Right renal cortex interstitium (tissue), 3 donors: ENCODE data around the gene PMIS2. TPM values are rescaled to one million over a fixed set of nuclear protein-coding genes. Genes with fewer than 3 reads are reported as not detected.

Source experiments
- DNase-seq, 3 donors: peaks; one replicate each; pipeline ENCODE4 v3.0.0-alpha.2; 2013; ENCODE audit warnings: low read depth in 3 of 3, low spot score in 2 of 3
- polyA plus RNA-seq, 3 donors: library from polyadenylated mRNA; unstranded; fragments of 120-200 nt; gene quantifications; one replicate each; pipeline ENCODE4 v1.2.1, GENCODE V29; 2013; ENCODE audit not compliant: insufficient read length in 3 of 3

The PMIS2 gene
- polyA plus RNA-seq, 3 donors, result not detected

DNA sequence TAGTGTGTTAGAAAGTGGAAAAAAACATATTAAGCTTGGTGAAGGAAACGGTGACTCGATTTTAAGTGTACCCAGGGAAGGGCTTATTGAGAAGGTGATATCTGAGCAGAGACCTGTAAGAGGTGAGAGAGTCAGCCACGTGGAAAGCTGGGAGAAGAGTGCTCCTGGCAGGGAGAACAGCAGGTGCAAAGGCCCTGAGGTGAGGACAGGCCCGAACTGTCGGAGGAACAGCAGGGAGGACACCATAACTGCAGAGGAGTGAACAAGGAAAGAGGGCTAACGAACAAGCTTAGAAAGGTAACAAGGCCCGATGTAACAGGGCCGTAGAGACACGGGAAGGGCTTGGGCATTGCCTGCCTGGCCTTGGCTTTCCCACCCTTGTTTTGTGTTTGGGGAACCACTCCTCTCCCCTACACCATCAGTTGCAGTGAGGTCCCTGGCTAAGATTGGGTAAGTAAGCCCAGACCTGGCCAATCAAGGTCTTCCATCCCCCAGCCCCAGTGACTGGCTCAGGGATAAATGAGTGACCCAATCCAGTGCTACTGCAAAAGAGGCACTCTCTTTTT is 29.9 kb upstream of the PMIS2 start:
- DNase-seq, result no peak

GRCh38 chr19:35556846-35557538 is 29.0 kb upstream of the PMIS2 start:
- no peak for DNase-seq

- DNase-seq, result no peak
These were observed 28.2 kb upstream of the PMIS2 start for GRCh38 chr19:35557539-35558399.

DNA sequence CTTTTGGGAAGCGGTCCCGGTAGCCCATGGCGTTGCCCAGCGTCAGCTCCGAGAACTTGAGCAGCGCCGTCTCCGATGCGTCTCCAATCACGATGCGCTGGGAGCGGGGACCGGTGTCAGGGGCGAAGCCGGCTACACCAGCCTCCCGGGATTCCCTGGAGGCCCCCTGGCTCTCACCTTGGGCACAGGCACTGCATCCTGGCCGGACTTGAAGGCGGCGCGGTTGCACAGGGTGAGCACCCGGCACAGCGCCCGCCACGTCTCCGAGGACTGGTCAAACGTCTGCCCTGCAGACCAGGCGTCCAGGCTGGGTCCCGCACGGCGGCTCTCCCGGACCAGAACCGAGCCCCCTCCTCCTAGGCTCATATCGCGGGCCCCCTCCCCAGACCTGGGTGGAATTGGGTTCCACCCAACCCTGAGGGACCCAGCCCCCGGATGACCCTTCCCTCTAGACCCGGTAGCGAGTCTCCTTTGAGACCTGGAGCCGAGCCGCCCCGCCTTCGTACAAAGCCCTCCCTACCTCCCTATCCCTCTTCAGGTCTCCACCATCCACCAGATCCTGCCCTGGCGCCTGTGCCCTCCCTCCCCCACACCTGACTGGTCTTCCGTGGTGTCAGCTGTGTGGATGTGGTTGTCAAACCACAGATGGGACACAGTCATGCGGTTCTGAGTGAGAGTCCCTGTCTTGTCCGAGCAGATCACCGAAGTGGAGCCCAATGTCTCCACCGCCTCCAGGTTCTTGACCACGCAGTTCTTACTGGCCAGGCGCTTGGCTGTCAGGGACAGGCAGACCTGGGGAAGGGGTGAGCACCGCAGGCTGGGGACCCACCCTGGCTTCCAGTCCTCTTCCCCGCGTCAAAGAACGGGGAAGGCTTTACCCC is 27.3 kb upstream of the PMIS2 start:
- no peak for DNase-seq

- DNase-seq, result no peak
These were observed 26.7 kb upstream of the PMIS2 start for GRCh38 chr19:35559281-35559659.

DNA sequence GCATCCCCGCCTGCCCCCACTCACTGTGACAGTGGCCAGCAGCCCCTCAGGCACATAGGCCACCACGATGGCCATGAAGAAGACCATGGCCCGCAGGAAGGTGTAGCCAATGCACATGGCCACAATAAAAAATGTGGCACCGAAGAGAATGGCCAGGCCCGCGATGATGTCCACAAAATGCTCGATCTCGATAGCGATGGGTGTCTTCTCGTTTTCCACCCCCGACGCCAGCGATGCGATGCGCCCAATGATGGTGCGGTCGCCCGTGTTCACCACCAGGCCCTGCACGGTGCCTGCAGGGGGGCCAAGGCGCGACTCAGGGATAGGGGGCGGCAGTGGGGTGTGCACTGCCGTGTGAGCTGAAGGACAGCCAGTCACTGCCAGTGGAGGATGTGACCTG is 26.2 kb upstream of the PMIS2 start:
- DNase-seq, result no peak

DNA sequence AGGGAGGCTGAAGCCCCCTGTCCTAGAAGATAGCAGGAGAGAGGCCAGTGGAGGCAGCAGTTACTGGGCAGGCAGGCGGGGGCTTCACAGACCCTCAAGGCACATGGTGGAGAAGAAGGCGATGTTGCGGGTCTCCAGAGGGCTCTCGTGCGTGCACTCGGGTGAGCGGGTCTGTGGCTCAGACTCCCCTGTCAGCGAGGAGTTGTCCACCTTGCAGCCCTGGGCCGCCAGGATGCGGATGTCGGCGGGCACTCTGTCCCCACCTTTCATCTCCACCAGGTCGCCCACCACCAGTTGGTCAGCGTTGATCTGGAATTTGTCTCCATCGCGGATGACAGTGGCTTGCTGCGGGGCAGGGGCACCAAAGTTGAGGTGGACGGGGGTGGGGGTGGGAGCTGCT is 25.7 kb upstream of the PMIS2 start:
- no peak for DNase-seq

DNA sequence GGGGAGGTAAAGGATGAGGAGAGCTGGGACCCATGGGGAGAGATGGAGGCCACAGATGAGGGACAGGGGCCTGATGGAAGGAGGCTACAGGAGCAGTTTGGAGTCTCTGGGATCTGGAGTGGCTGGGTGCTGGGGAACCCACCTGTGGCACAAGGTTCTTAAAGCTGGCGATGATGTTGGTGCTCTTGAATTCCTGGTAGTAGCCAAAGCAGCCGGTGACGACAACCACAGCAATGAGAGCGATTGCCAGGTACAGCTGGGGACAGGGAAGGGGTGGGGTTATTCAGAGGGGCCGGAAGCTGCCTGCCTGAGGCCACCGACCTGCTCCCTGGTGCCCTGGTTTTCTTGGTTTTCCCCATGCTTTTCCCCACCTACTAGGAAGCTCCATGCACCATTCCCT is 25.3 kb upstream of the PMIS2 start:
- DNase-seq, result no peak

DNA sequence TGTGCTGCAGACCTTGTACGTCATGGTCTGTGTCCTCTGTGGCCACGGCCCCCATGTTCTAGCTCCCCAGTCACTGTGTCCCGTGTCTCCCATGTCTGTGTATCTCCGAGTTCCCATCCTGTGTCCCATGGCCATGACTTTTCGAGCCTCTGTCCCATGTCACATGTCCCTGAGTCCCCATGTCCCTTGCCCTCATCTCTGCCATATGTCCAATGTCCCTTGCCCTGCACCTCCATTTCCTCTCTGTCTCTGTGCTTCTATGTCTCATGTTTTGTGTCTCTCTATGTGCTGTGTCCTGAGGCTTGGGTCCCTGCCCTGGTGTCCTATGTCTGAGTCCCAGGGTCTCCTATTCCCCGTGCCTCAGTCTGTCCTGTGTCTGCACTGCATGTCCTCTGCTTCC is 24.5 kb upstream of the PMIS2 start:
- no peak for DNase-seq

- no peak for DNase-seq
These were observed 23.6 kb upstream of the PMIS2 start for GRCh38 chr19:35562336-35562735.

- DNase-seq, result no peak
These were observed 23.2 kb upstream of the PMIS2 start for GRCh38 chr19:35562776-35563175.

- DNase-seq, result no peak
These were observed 22.7 kb upstream of the PMIS2 start, which contains the start of gene ATP4A for GRCh38 chr19:35563207-35563829. Gene ATP4A (minus strand): TSS chr19:35563658. CDS start chr19:35563629, 29 bp downstream.

DNA sequence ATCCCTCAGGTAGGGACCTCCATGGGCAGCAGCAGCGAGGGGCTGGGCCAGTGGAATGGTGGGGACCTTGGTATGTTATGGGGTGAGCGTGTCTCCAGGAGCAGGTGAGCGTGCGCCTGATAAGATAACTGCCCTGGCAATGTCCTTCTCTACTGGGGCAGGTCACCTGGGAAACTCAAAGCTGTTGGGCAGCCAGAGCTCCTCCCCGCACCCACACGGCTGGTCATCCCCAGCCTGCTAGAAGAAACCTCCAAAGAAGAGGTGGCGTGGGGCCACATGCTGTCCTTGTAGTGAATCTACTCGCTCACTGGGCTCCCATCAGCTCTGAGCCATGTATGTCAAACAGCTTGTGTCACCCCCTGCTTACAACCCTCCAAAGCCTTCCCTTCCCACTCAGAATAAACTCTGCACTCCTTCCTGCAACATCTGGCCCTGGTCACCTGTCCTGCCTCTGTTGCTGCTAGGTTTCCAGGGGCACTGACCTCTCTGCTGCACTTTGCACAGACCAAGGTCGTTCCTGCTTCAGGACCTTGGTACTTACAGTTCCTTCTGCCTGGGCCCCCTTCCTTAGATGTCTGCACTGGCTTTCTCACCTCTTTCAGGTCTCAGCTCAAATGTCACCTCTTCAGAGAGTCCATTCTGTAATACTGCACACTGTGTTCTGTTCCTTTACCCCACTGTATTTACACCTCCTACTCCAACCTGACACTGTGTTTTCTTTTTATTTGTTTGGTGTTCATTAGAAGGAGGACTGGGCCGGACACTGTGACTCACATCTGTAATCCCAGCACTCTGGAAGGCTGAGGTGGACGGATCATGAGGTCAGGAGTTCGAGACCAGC is 20.7 kb upstream of the PMIS2 start:
- no peak for DNase-seq

GRCh38 chr19:35566738-35567137 is 19.2 kb upstream of the PMIS2 start:
- DNase-seq, result no peak

- DNase-seq, result no peak
These were observed 16.6 kb upstream of the PMIS2 start for GRCh38 chr19:35569281-35569781.

- DNase-seq, result no peak
These were observed 14.5 kb upstream of the PMIS2 start for GRCh38 chr19:35571406-35571965.

DNA sequence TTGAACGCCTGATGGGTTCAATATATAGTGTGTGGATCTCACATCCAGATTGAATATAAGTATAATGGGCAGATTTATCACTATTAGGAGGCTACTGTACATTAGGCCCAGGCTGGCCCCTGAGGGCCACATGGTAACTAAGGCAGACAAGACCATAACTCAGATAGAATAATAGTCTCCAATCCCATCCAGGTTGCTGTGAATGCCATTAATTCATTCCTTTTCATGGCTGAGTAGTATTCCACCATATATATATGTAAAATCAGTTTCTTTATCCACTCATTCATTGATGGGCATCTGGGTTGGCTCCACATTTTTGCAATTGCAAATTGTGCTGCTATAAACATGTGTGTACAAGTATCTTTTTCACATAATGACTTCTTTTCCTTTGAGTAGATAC is 8.1 kb upstream of the PMIS2 start:
- DNase-seq, result no peak

DNA sequence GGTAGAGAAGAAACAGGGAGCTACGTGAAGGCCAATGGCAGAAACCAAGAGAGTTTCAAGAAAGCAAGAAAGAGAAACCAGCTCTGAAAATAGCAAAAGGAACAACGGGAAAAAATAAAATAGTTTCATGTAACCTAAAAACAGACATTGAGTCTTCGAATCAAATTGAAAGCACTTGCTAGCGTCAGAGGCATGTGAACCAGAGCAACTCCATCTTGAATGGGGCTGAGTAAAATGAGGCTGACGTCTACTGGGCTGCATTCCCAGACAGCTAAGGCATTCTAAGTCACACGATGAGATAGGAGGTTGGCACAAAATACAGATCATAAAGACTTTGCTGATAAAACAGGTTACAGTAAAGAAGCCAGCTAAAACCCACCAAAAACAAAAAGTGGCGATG is 7.3 kb upstream of the PMIS2 start:
- DNase-seq, result no peak

DNA sequence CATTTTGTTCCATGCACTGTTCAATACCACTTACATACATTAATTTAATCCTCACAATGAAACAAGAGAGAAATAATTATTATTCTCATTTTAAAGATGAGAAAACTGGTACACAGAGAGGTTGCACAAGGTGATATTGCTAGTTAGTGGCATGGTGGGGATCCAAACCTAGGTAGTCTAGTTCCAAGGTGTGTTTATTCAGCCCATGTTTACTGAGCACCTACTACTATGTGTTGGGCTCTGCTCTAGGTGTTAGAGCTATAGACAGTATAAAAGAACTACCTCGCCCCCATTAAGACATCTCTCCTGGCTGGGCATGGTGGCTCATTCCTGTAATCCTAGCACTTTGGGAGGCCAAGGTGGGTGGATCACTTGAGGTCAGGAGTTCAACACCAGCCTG is 3.2 kb upstream of the PMIS2 start:
- no peak for DNase-seq
